Muscle of arm (tissue), 14 donors: ENCODE measurements around the gene PPP6R3. TPM values are rescaled to one million over a fixed set of nuclear protein-coding genes. Genes with fewer than 3 reads are reported as not detected.

Experiments
- DNase-seq: peaks from one replicate; pipeline ENCODE4 v3.0.0-alpha.2; 2013
- long read RNA-seq, 11 donors: transcript quantifications; one replicate each; lab custom pipeline, GENCODE V29; 2026
- polyA plus RNA-seq, 12 donors: library from polyadenylated mRNA; unstranded; fragments of 120-200 nt; gene quantifications; one replicate each; pipeline ENCODE4 v1.2.1, GENCODE V29; 2013; ENCODE audit not compliant: insufficient read length in 12 of 12

Gene PPP6R3, protein sequence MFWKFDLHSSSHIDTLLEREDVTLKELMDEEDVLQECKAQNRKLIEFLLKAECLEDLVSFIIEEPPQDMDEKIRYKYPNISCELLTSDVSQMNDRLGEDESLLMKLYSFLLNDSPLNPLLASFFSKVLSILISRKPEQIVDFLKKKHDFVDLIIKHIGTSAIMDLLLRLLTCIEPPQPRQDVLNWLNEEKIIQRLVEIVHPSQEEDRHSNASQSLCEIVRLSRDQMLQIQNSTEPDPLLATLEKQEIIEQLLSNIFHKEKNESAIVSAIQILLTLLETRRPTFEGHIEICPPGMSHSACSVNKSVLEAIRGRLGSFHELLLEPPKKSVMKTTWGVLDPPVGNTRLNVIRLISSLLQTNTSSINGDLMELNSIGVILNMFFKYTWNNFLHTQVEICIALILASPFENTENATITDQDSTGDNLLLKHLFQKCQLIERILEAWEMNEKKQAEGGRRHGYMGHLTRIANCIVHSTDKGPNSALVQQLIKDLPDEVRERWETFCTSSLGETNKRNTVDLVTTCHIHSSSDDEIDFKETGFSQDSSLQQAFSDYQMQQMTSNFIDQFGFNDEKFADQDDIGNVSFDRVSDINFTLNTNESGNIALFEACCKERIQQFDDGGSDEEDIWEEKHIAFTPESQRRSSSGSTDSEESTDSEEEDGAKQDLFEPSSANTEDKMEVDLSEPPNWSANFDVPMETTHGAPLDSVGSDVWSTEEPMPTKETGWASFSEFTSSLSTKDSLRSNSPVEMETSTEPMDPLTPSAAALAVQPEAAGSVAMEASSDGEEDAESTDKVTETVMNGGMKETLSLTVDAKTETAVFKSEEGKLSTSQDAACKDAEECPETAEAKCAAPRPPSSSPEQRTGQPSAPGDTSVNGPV
- 10 to 100 TPM in 11 of 12 donors, not detected in 1; 49.0 to 96.1 (median 68.0) TPM for polyA plus RNA-seq
- long read RNA-seq, donor 1, full-length matches to known transcripts: 6 of 13 reads
- long read RNA-seq, donor 1, partial matches to known transcripts: 7 of 13 reads
- long read RNA-seq, donor 1, other reads (novel, unspliced or antisense): 0 of 13 reads
- long read RNA-seq, donor 2, full-length matches to known transcripts: 4 of 4 reads
- long read RNA-seq, donor 2, partial matches to known transcripts: 0 of 4 reads
- long read RNA-seq, donor 2, other reads (novel, unspliced or antisense): 0 of 4 reads
- long read RNA-seq, donor 3, partial matches to known transcripts: 0 of 1 reads
- long read RNA-seq, donor 3, other reads (novel, unspliced or antisense): 0 of 1 reads
- long read RNA-seq, donor 4, partial matches to known transcripts: 0 of 2 reads
- long read RNA-seq, donor 4, other reads (novel, unspliced or antisense): 0 of 2 reads
- long read RNA-seq, donor 5: 0 reads
- long read RNA-seq, donor 6: 0 reads
- long read RNA-seq, donor 7, full-length matches to known transcripts: 1 of 1 reads
- long read RNA-seq, donor 7, partial matches to known transcripts: 0 of 1 reads
- long read RNA-seq, donor 7, other reads (novel, unspliced or antisense): 0 of 1 reads
- long read RNA-seq, donor 8, full-length matches to known transcripts: 3 of 3 reads
- long read RNA-seq, donor 8, partial matches to known transcripts: 0 of 3 reads
- long read RNA-seq, donor 8, other reads (novel, unspliced or antisense): 0 of 3 reads
- long read RNA-seq, donor 9, full-length matches to known transcripts: 1 of 32 reads
- long read RNA-seq, donor 9, partial matches to known transcripts: 31 of 32 reads
- long read RNA-seq, donor 9, other reads (novel, unspliced or antisense): 0 of 32 reads
- long read RNA-seq, donor 10, full-length matches to known transcripts: 2 of 24 reads
- long read RNA-seq, donor 10, partial matches to known transcripts: 22 of 24 reads
- long read RNA-seq, donor 10, other reads (novel, unspliced or antisense): 0 of 24 reads
- long read RNA-seq, donor 11, full-length matches to known transcripts: 4 of 4 reads
- long read RNA-seq, donor 11, partial matches to known transcripts: 0 of 4 reads
- long read RNA-seq, donor 11, other reads (novel, unspliced or antisense): 0 of 4 reads

DNA sequence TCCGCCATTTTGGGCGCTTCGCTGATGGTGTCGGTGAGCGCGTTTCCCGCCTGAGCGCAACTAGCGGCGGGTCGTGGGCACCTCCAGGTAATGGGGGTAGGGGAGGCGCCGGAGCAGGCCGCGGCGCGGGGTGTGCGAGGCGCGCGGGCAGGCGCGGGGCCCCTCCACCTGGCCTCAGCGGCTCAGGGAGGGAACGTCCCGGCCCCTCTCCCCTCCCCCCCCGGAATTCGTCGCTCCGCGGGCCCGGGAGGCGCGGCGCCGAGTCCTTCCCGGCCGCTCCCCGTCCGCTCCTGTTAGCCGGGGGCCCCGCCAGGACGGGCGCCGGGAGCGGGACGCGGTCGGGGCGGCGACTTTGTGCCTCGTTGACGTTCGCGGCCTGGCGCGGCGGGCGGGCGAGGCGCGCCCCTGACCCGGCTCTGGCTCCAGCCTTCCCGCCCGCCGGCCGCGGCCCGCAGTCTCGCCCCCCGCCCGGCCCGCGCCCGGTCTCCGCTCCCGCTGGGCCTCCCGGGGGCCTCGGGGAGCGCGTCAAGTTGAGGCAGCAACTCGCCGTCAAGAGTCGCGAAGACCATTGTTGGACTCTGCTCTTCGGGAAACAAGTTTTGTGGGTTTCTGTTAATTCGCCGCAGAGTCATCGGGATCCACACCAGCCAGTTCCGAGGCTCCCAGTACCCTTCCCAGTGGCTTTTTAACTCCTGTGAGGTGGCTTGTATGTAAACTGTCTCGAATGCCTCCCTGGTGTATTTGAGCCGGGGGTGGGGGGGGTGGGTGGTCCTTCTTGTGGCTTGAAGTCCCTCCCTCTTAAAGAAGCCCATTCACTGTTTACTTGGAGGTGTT lies at the start of gene PPP6R3:
Gene PPP6R3, plus strand, starts transcription at position 12 of the 834 bp plus-strand sequence. CDS start 76,913 bp downstream, outside the sequence.
- DNase-seq: peak; percentile 56

DNA sequence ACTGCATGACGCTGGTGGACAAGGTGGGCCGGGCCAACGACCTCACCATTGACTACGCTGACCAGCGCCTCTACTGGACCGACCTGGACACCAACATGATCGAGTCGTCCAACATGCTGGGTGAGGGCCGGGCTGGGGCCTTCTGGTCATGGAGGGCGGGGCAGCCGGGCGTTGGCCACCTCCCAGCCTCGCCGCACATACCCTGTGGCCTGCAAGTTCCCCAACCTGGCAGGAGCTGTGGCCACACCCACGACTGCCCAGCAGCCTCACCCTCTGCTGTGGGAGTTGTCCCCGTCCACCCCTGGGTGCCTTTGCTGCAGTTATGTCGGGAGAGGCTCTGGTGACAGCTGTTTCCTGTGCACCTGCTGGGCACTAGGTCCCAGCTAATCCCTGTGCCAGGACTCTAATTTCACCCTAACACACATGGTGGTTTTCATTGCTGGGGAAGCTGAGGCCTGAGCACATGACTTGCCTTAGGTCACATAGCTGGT lies 49.0 kb upstream of the PPP6R3 start:
- DNase-seq: no peak

DNA sequence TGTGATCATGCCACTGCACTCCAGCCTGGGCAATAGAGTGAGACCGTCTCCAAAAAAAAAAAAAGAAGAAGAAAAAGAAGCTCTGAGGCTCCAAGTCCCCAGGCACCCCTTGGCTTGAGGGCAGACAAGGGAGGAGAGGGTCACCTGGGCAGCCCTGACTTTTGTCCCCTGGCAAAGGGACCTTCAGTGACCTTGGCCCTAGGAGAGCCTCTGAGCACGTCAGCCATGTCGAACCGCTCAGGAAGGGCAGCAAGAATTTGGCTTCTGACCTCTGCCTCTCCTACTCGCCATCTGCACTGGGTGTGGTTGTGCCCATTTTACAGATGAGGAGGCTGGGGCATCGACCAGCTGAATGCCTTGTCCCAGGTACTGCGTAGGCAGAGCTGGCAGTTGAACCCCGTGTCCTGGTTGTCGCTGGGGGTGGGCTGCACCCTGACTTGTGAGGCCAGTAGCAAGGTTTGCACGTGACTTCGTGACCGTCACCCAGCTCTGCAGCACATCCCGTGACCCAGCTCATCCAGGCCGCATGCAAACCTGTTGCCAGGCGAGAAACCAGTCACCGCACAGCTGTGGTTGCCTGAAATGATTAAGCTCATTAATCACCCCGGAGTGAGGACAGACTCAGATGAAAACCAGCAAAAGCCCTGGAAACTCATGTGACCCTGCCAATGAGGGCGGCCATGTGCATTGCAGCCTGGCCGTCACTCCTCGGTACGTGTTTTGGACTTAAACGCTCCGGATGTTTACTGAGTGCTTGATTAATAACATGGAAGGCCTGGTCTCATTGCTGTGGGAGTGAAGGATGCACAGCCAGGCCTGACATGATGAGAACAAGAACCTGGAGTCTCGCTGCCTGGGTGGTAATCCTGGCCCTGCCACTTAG lies 47.7 kb upstream of the PPP6R3 start:
- no peak for DNase-seq

DNA sequence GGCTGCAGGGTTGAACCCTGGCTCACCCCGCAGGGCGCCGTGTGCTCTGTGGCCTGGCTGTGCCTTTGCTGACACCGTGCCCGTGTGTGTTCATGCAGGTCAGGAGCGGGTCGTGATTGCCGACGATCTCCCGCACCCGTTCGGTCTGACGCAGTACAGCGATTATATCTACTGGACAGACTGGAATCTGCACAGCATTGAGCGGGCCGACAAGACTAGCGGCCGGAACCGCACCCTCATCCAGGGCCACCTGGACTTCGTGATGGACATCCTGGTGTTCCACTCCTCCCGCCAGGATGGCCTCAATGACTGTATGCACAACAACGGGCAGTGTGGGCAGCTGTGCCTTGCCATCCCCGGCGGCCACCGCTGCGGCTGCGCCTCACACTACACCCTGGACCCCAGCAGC lies 47.0 kb upstream of the PPP6R3 start:
- DNase-seq: no peak

DNA sequence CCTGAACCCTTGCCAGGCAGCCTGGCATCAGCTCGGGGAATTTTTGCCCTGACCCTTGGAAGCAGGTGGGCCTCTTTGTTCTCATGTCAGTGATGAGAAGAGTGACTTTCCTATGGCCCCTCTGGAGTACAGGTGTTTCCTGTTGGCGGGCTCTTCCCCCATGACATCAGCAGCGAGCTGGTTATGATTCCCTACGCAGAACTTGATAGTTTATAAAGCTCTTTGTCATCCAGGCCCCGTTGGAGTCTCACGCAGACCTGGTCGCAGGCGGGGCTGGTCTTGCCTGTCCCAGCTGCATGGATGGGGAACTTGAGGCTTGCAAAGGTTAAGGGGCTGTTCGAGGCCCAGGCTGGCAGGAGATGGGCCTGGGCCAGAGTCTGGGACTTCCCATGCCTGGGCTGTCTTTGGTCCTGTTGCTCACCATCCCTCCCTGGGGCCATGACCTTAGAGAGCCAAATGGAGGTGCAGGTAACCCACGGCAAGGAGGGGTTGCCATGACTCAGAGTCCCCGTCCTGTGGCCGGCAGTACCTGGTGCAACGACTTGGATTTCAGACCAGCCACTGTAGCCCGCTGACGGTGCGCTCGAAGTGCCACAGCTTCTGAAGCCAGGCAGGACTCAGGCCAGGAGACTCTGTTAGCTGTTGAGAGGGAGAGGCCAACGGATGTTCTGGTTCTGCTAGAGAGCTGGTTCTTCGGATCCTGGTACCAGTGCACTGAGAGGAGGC lies 45.9 kb upstream of the PPP6R3 start:
- no peak for DNase-seq

DNA sequence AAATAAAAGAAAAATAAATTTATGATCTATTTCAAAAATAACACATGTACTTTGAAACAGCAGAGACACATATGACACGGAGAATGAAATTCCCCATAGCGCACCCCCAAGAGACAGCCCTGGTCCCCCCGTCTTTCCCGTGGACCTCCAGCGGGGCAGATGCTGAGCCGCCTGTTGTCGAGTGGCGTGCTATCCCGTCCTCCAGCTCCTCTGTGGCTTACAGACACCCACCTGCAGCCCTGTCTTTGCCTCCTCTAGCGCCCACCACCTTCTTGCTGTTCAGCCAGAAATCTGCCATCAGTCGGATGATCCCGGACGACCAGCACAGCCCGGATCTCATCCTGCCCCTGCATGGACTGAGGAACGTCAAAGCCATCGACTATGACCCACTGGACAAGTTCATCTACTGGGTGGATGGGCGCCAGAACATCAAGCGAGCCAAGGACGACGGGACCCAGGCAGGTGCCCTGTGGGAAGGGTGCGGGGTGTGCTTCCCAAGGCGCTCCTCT lies 44.4 kb upstream of the PPP6R3 start:
- no peak for DNase-seq

DNA sequence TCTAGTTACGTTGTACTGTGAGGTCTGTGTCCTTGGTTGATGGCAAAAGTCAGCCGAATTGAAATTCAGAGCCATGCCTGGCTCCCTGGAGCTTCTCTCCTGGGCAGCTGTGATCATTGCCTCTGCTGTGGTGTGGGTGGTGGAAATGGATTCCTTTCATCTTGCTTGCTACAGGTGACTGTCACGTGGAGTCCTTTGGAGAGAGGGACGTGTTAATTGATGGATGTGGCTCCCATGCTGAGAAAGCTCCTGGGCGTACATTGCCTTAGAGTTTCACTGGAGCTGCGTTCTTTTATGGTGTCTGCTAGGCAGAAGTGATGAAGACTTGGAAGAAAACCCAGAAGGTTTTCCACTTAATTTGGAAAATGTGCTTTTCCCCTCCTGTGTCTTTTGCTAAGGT lies 41.9 kb upstream of the PPP6R3 start:
- DNase-seq: no peak

DNA sequence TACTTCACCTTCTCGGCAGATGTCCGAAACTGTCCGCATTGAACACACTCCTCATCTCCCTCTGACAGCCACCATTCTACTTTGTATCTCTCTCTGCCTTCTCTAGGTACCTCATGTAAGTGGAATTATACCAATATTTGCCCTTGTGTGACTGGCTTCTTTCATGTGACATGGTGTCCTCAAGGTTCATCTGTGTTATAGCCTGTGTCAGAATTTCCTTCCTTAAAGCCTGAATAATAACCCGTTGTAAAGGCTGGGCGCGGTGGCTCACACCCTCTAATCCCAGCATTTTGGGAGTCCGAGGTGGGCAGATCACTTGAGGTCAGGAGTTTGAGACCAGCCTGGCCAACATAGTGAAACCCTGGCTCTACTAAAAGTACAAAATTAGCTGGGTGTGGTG lies 40.4 kb upstream of the PPP6R3 start:
- no peak for DNase-seq

DNA sequence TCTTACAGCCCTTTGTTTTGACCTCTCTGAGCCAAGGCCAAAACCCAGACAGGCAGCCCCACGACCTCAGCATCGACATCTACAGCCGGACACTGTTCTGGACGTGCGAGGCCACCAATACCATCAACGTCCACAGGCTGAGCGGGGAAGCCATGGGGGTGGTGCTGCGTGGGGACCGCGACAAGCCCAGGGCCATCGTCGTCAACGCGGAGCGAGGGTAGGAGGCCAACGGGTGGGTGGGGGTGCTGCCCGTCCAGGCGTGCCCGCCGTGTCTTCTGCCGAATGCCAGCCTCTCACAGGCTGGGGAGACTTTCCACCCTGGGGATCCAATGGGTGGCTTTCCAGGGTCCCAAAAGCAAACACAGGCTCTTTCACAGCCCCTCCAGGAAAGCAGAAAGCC lies 37.1 kb upstream of the PPP6R3 start:
- DNase-seq: no peak

DNA sequence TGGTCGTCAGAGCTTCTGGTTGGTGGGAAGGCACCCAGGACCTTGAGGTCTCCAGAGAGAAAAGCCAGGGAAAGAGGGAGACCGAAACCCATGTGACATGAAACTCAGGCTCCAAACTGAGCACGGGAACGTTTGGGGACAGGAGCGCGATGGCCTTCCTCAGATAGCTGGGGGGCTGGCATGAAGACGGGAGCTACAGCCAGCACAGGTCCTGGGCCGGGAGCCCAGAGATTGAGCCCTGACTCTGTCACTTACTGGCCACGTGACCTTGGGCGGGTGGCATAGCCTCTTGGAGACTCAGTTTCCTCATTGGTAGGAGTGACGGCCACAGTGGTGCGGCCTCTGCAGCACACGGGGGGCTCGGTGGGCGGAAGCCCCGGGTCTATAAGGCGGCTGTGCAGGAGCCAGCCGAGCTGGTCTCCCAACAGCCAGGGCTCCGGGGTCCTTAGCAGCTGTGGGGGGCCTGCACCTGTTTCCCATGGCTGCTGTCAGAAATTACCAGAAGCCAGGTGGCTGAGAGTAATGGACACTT lies 36.4 kb upstream of the PPP6R3 start:
- no peak for DNase-seq

DNA sequence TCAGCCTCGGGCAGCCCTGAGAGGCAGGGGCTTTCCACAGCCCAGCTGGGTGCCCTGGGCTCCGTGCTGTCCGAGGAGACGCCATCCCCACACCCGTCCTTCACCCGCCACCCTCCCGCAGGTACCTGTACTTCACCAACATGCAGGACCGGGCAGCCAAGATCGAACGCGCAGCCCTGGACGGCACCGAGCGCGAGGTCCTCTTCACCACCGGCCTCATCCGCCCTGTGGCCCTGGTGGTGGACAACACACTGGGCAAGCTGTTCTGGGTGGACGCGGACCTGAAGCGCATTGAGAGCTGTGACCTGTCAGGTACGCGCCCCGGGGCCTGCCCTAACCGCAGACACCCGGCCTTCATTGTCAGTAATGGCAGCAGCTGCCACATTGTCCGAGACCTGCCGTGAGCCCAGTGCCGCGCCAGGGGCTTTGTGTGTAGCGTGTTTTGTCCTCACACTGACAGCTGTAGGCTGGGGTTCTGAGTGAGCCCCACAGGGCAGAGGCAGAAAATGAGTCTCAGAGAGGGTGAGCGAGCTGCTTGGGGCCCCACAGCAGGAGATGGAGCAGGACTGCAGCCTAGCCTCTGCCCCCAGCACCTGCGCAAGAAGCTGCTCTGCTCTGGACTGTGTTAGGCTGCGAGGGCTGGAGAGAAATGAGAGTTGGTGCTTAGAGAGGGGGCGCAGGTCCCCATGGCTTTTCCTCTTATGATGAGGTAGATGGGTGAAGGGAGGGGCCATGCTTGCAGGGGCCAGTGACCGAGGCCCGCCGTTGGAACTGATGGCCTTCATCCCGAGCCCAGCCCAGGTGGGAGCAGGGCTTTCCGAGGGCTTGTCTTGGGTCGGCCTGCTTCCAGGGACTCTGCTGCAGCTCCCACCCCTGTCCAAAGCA lies 35.3 kb upstream of the PPP6R3 start:
- DNase-seq: no peak

DNA sequence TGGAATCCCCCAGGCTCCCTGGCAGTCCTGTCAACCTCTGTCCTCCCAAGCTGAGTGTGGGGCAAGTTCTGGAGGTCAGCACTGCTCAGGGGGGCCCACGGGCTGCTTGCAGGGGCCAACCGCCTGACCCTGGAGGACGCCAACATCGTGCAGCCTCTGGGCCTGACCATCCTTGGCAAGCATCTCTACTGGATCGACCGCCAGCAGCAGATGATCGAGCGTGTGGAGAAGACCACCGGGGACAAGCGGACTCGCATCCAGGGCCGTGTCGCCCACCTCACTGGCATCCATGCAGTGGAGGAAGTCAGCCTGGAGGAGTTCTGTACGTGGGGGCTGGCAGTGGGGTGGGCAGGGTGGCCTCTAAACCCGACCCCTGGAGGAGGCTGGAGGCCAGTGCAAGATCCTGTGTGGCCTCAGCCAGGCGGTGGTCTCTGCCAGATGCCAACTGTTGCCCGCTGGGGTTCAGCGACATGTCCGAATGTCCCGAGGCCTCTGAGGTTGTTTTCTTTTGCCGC lies 34.6 kb upstream of the PPP6R3 start:
- no peak for DNase-seq

DNA sequence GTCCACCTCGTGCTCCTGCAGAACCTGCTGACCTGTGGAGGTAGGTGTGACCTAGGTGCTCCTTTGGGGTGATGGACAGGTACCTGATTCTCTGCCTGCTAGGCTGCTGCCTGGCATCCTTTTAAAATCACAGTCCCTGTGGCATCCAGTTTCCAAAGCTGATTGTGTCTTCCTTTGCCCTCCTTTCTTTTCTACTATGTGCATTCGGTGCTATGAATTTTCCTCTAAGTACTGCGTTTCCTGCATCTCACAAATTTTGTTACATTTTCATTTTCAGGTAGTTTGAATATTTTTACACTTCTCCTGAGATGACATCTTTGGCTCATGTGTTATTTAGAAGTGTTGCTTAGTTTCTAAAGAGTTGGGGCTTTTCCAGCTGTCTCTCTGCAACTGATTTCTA lies 30.9 kb upstream of the PPP6R3 start:
- no peak for DNase-seq

DNA sequence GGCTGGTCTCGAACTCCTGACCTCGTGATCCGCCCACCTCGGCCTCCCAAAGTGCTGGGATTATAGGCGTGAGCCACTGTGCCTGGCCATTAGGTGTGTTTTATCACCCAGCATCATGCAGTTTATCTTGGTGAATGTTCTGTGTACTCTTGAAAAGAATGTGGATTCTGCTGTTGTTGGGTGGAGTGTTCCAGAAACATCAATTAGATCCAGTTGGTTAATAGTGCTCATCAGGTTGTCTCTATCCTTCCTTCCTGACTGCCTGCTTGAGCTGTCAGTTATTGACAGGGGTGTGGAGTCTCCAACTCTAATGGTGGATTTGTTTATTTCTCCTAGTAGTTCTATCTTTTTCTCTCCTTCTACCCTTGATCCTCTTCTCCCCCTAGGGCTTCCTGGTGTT lies 30.2 kb upstream of the PPP6R3 start:
- DNase-seq: no peak

DNA sequence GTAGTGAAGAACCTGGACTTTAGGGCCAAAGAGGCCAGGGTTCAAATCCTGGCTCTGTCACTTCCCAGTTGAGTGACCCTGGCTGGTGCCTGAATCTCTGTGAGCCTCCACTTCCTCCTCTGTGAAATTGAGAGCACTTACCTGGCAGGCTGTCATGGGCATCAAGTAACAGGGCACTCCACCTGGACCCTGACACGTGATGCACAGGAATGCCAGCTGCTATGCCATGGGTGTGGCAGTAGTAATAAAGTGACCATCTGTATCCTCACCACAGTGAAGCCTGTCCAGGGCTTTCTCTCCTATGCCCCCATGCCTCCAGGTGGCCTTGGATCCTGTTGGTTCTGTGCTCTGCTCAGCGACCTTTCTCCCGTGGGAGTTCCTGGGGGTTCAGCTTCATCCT lies 29.8 kb upstream of the PPP6R3 start:
- no peak for DNase-seq
